ENCODE results near the gene ARID3B.
A peak's percentile ranks its signal among the peaks of the same experiment; 100 is the strongest.
"Not testable (repeated sequence)": the region's sequence is repeated elsewhere in the genome, so short reads cannot be mapped to it uniquely, and the experiment has no call there.

ARID3B gene

GRCh38 chr15:74505837-74506514 lies 35.0 kb upstream of the ARID3B start:
- Histone ChIP-seq H3K4me1 (ENCODE audit: control insufficient read depth in 2 of 2, insufficient read depth in 1 of 2, low read depth in 1 of 2, low read length in 2 of 2) (no peaks in the 10 kb centered on the region), H2BK120ac (ENCODE audit: low read depth, low read length) (no peak overlapping the region), H4K8ac (ENCODE audit: low read depth, low read length) (no peak overlapping the region), H3K4me3 (ENCODE audit: low read length in 2 of 2) (peak overlapping the region in 1 of 2 donors; percentile 1), H3K79me1 (ENCODE audit: low read depth, low read length) (no peaks in the 10 kb centered on the region), H4K91ac (ENCODE audit: low read depth, low read length, poor library complexity) (no peak overlapping the region), H3K9me3 (replicated peaks in 1 of 2; ENCODE audit: control insufficient read depth in 2 of 2, insufficient read depth in 1 of 2, low read depth in 1 of 2, low read length in 2 of 2) (no peaks in the 10 kb centered on the region), H2AK5ac (ENCODE audit: low read depth, low read length) (no peak overlapping the region), H3K4me2 (ENCODE audit: insufficient read depth, low read length, poor library complexity, severe bottlenecking) (no peak overlapping the region), H3K18ac (ENCODE audit: low read length) (peak overlapping the region; percentile 18), H3K27me3 (ENCODE audit: control insufficient read depth in 3 of 3, insufficient read depth in 3 of 3, low read depth in 1 of 3, low read length in 3 of 3) (no peaks in the 10 kb centered on the region), H3K14ac (ENCODE audit: low read length) (peak overlapping the region; percentile 84), H2BK5ac (ENCODE audit: low read length) (no peak overlapping the region), H2BK15ac (ENCODE audit: low read length) (no peak overlapping the region), H2AFZ (ENCODE audit: low read length) (no peak overlapping the region), H3K27ac (replicated peaks; ENCODE audit: low read length) (no peak overlapping the region), H3K4ac (ENCODE audit: low read length) (no peak overlapping the region), H2BK12ac (ENCODE audit: low read length) (no peak overlapping the region), H3K9ac (ENCODE audit: low read depth, low read length, poor library complexity) (no peak overlapping the region), H3K36me3 (replicated peaks in 1 of 2; ENCODE audit: control insufficient read depth in 2 of 2, insufficient read depth in 2 of 2, low read length in 2 of 2) (peaks cover 6 to 11% of the 10 kb centered on the region in 2 donors), H3K23ac (ENCODE audit: low read depth, low read length, poor library complexity) (peak overlapping the region; percentile 58)
- no CpG with 5 or more reads among the region's 6 CpGs for WGBS, 2 donors (ENCODE audit: extremely low coverage in 2 of 2, insufficient read length in 2 of 2, insufficient replicate concordance in 1 of 2)
- no peak for DNase-seq (ENCODE audit: low spot score)

DNA sequence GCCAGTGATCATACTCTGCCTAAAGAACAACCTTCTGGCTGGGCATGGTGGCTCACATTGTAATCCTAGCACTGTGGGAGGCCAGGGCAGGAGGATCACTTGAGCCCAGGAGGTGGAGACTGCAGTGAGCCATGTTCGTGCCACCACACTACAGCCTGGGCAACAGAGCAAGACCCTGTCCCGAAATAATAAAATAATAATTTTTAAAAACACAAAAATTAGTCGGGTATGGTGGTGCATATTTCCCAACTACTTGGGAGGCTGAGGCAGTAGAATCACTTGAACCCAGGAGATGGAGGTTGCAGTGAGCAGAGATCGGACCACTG lies 34.5 kb upstream of the ARID3B start:
- Histone ChIP-seq H2AK5ac (ENCODE audit: low read depth, low read length) (no peak overlapping the region), H3K14ac (ENCODE audit: low read length) (no peak overlapping the region), H3K27me3 (ENCODE audit: control insufficient read depth in 3 of 3, insufficient read depth in 3 of 3, low read depth in 1 of 3, low read length in 3 of 3) (no peaks in the 10 kb centered on the region), H3K18ac (ENCODE audit: low read length) (no peak overlapping the region), H3K4me1 (ENCODE audit: control insufficient read depth in 2 of 2, insufficient read depth in 1 of 2, low read depth in 1 of 2, low read length in 2 of 2) (no peaks in the 10 kb centered on the region), H3K4me3 (ENCODE audit: low read length in 2 of 2) (no peak overlapping the region), H2AFZ (ENCODE audit: low read length) (no peak overlapping the region), H3K4me2 (ENCODE audit: insufficient read depth, low read length, poor library complexity, severe bottlenecking) (no peak overlapping the region), H3K9me3 (replicated peaks in 1 of 2; ENCODE audit: control insufficient read depth in 2 of 2, insufficient read depth in 1 of 2, low read depth in 1 of 2, low read length in 2 of 2) (no peaks in the 10 kb centered on the region), H2BK15ac (ENCODE audit: low read length) (no peak overlapping the region), H3K36me3 (replicated peaks in 1 of 2; ENCODE audit: control insufficient read depth in 2 of 2, insufficient read depth in 2 of 2, low read length in 2 of 2) (peaks cover 6 to 11% of the 10 kb centered on the region in 2 donors), H2BK5ac (ENCODE audit: low read length) (no peak overlapping the region), H3K23ac (ENCODE audit: low read depth, low read length, poor library complexity) (no peak overlapping the region), H3K4ac (ENCODE audit: low read length) (no peak overlapping the region), H3K9ac (ENCODE audit: low read depth, low read length, poor library complexity) (no peak overlapping the region), H3K79me1 (ENCODE audit: low read depth, low read length) (no peaks in the 10 kb centered on the region), H2BK12ac (ENCODE audit: low read length) (no peak overlapping the region), H4K8ac (ENCODE audit: low read depth, low read length) (no peak overlapping the region), H4K91ac (ENCODE audit: low read depth, low read length, poor library complexity) (no peak overlapping the region), H3K27ac (replicated peaks; ENCODE audit: low read length) (no peak overlapping the region), H2BK120ac (ENCODE audit: low read depth, low read length) (no peak overlapping the region)
- WGBS, 2 donors (ENCODE audit: extremely low coverage in 2 of 2, insufficient read length in 2 of 2, insufficient replicate concordance in 1 of 2) = no CpG with 5 or more reads among the region's 4 CpGs
- no peak for DNase-seq (ENCODE audit: low spot score)

GRCh38 chr15:74511583-74511982 lies 29.4 kb upstream of the ARID3B start:
- Histone ChIP-seq H2AFZ (ENCODE audit: low read length) (no peak overlapping the region), H2BK12ac (ENCODE audit: low read length) (no peak overlapping the region), H3K4ac (ENCODE audit: low read length) (no peak overlapping the region), H3K79me1 (ENCODE audit: low read depth, low read length) (no peaks in the 10 kb centered on the region), H4K8ac (ENCODE audit: low read depth, low read length) (no peak overlapping the region), H3K23ac (ENCODE audit: low read depth, low read length, poor library complexity) (no peak overlapping the region), H2BK120ac (ENCODE audit: low read depth, low read length) (no peak overlapping the region), H2AK5ac (ENCODE audit: low read depth, low read length) (no peak overlapping the region), H3K9me3 (replicated peaks in 1 of 2; ENCODE audit: control insufficient read depth in 2 of 2, insufficient read depth in 1 of 2, low read depth in 1 of 2, low read length in 2 of 2) (no peaks in the 10 kb centered on the region), H3K27me3 (ENCODE audit: control insufficient read depth in 3 of 3, insufficient read depth in 3 of 3, low read depth in 1 of 3, low read length in 3 of 3) (no peaks in the 10 kb centered on the region), H3K9ac (ENCODE audit: low read depth, low read length, poor library complexity) (no peak overlapping the region), H3K4me1 (ENCODE audit: control insufficient read depth in 2 of 2, insufficient read depth in 1 of 2, low read depth in 1 of 2, low read length in 2 of 2) (no peaks in the 10 kb centered on the region), H3K18ac (ENCODE audit: low read length) (no peak overlapping the region), H3K27ac (replicated peaks; ENCODE audit: low read length) (no peak overlapping the region), H2BK5ac (ENCODE audit: low read length) (no peak overlapping the region), H3K36me3 (replicated peaks in 1 of 2; ENCODE audit: control insufficient read depth in 2 of 2, insufficient read depth in 2 of 2, low read length in 2 of 2) (no peaks in the 10 kb centered on the region), H3K14ac (ENCODE audit: low read length) (no peak overlapping the region), H4K91ac (ENCODE audit: low read depth, low read length, poor library complexity) (no peak overlapping the region), H2BK15ac (ENCODE audit: low read length) (no peak overlapping the region), H3K4me3 (ENCODE audit: low read length in 2 of 2) (no peak overlapping the region), H3K4me2 (ENCODE audit: insufficient read depth, low read length, poor library complexity, severe bottlenecking) (no peak overlapping the region)
- no CpG with 5 or more reads among the region's 4 CpGs for WGBS, 2 donors (ENCODE audit: extremely low coverage in 2 of 2, insufficient read length in 2 of 2, insufficient replicate concordance in 1 of 2)
- DNase-seq (ENCODE audit: low spot score) = no peak

GRCh38 chr15:74514059-74514458 lies 27.0 kb upstream of the ARID3B start:
- H4K91ac ChIP-seq (ENCODE audit: low read depth, low read length, poor library complexity); H2AFZ ChIP-seq (ENCODE audit: low read length); H3K4me3 ChIP-seq (ENCODE audit: low read length in 2 of 2); H2BK15ac ChIP-seq (ENCODE audit: low read length); H3K4me1 ChIP-seq (ENCODE audit: control insufficient read depth in 2 of 2, insufficient read depth in 1 of 2, low read depth in 1 of 2, low read length in 2 of 2); H3K27ac ChIP-seq (replicated peaks; ENCODE audit: low read length); H3K23ac ChIP-seq (ENCODE audit: low read depth, low read length, poor library complexity); DNase-seq (ENCODE audit: low spot score); H3K18ac ChIP-seq (ENCODE audit: low read length); H3K27me3 ChIP-seq (ENCODE audit: control insufficient read depth in 3 of 3, insufficient read depth in 3 of 3, low read depth in 1 of 3, low read length in 3 of 3); H2AK5ac ChIP-seq (ENCODE audit: low read depth, low read length); H3K4me2 ChIP-seq (ENCODE audit: insufficient read depth, low read length, poor library complexity, severe bottlenecking); H4K8ac ChIP-seq (ENCODE audit: low read depth, low read length); H2BK12ac ChIP-seq (ENCODE audit: low read length); H3K14ac ChIP-seq (ENCODE audit: low read length); H3K9ac ChIP-seq (ENCODE audit: low read depth, low read length, poor library complexity); H3K9me3 ChIP-seq (replicated peaks in 1 of 2; ENCODE audit: control insufficient read depth in 2 of 2, insufficient read depth in 1 of 2, low read depth in 1 of 2, low read length in 2 of 2); H2BK5ac ChIP-seq (ENCODE audit: low read length); H3K79me1 ChIP-seq (ENCODE audit: low read depth, low read length); H2BK120ac ChIP-seq (ENCODE audit: low read depth, low read length); H3K36me3 ChIP-seq (replicated peaks in 1 of 2; ENCODE audit: control insufficient read depth in 2 of 2, insufficient read depth in 2 of 2, low read length in 2 of 2); H3K4ac ChIP-seq (ENCODE audit: low read length): not testable (repeated sequence)
- WGBS, 2 donors (ENCODE audit: extremely low coverage in 2 of 2, insufficient read length in 2 of 2, insufficient replicate concordance in 1 of 2) = no CpG with 5 or more reads among the region's 4 CpGs

Data from neuronal stem cell (in vitro differentiated cells).